ENCODE data around the gene RBM7. TPM values are rescaled to one million over a fixed set of nuclear protein-coding genes. Genes with fewer than 3 reads are reported as not detected.

Gene RBM7
- total and polyA plus RNA-seq, 2 of the 13 experiments (the other 11 are each of a cell fraction or from before 2014, with no cell fraction given), result 30.5 to 32.3 TPM

DNA sequence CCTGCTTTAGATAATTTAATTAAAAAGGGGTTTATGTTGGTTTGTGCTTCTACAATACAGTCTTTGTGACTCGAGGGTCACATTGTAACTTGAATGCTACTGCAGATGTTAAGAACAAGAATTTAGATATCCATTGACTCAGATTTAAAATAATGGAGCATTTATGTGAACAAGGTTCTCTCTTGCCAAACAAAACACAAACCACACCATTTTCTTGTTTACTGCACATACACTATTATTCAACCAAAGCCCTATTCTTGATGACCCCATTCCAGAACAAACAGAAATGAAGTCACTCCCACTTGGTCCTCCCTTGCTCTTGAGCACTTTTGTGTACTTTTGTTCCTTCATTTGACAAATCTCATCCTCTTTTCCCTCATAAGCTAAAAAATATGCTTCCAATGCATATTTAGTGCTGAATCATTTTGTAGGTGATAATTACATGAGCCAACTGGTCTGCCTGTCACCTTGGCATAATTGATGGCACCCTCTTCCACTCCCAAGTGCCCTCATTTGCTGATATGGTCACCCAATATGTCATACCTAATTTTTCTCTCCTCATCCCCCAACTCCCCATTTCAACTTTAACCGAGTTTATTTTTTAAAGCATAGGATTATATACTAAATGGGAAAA is 3.0 kb upstream of the RBM7 start (continued):
- TF ChIP-seq, protein P1, sequence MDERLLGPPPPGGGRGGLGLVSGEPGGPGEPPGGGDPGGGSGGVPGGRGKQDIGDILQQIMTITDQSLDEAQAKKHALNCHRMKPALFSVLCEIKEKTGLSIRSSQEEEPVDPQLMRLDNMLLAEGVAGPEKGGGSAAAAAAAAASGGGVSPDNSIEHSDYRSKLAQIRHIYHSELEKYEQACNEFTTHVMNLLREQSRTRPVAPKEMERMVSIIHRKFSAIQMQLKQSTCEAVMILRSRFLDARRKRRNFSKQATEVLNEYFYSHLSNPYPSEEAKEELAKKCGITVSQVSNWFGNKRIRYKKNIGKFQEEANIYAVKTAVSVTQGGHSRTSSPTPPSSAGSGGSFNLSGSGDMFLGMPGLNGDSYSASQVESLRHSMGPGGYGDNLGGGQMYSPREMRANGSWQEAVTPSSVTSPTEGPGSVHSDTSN (CRISPR knock-in tag; IDR thresholded peaks at IDR 0.05), result no peak
- TF ChIP-seq, protein P2, sequence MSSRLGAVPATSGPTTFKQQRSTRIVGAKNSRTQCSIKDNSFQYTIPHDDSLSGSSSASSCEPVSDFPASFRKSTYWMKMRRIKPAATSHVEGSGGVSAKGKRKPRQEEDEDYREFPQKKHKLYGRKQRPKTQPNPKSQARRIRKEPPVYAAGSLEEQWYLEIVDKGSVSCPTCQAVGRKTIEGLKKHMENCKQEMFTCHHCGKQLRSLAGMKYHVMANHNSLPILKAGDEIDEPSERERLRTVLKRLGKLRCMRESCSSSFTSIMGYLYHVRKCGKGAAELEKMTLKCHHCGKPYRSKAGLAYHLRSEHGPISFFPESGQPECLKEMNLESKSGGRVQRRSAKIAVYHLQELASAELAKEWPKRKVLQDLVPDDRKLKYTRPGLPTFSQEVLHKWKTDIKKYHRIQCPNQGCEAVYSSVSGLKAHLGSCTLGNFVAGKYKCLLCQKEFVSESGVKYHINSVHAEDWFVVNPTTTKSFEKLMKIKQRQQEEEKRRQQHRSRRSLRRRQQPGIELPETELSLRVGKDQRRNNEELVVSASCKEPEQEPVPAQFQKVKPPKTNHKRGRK (CRISPR knock-in tag; IDR thresholded peaks at IDR 0.05), result no peak

DNA sequence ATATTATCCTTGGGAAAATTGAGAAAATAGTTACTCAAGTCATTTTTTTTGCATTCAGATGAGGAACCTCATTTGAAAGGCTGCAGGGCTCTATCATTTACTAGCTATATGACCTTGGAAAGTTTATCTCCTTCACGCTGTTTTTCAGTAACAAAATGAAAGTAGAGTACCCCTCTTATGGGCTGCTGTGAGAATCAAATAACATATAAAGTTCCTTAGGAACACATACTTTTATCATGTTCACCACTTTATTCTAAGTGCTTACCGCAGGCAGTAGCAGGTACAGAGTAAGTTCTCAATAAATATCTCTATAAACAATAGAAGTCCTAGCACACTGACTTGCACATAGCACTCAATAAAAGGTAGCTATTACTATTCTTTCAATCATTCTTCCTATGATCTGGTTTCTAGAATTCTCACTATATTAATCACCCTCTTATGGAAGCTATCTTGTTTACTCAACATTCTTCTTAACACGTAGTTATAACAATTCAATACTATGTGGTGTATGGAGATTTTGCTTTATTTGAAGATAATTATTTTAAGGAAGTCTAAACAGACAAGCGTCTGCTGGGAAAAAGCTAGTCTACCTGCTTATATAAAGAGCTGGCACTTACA is 2.1 kb upstream of the RBM7 start:
- WGBS (ENCODE audit: low lambda C conversion rate), result 98% methylated on average over 4 of the region's 4 CpGs
- Histone ChIP-seq H3K4me2 (ENCODE audit: low read depth, low read length) (peak overlapping the region; percentile 97), H3K9ac (ENCODE audit: insufficient read depth, low read depth, low read length) (no peak overlapping the region), H2AFZ (ENCODE audit: low read length) (no peak overlapping the region), H3K9me3 (ENCODE audit: low read length) (no peaks in the 10 kb centered on the region), H4K20me1 (ENCODE audit: insufficient read depth, low read length) (no peaks in the 10 kb centered on the region), H3K4me1 (ENCODE audit: insufficient read depth, low read length) (peaks cover 37% of the 10 kb centered on the region), H3K79me2 (ENCODE audit: insufficient read depth, low read length) (peaks cover 43% of the 10 kb centered on the region), H3K27me3 (ENCODE audit: control insufficient read depth in 1 of 2, insufficient read depth in 2 of 2, low read length in 2 of 2) (peaks cover 0 to 3% of the 10 kb centered on the region in 2 experiments; a peak in 1 of 5 replicates), H3K4me3 (replicated peaks in 1 of 3; ENCODE audit: insufficient read depth in 1 of 3, low read depth in 2 of 3, low read length in 3 of 3) (no peak overlapping the region; a peak in 1 of 6 replicates), H3K27ac (ENCODE audit: extremely low read length, insufficient read depth, low read length) (no peak overlapping the region), H3K36me3 (replicated peaks in 1 of 2; ENCODE audit: control insufficient read depth in 1 of 2, insufficient read depth in 2 of 2, low read length in 2 of 2) (no peaks in the 10 kb centered on the region; a peak in 1 of 5 replicates)
- CTCF ChIA-PET (ENCODE audit: low intra/inter-chr PET ratio, low total read pairs), result no interaction called here
- no peak for FAIRE-seq
- POLR2A ChIA-PET, result no interaction called here
- in situ Hi-C loops (cut with HindIII; ENCODE audit: extremely low pct_ligation_motif_present, low pct_unique_long_range_greater_than_20kb) (no loop called here), intact Hi-C loops (cut with micrococcal nuclease; ENCODE audit: unreplicated experiment) (no loop called here)
- DNase-seq (ENCODE audit: low spot score), result no peak
- no peak for ATAC-seq
- no TSS peak for BruUV-seq (replicated peaks)
- TF ChIP-seq, protein P3, sequence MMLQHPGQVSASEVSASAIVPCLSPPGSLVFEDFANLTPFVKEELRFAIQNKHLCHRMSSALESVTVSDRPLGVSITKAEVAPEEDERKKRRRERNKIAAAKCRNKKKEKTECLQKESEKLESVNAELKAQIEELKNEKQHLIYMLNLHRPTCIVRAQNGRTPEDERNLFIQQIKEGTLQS (CRISPR knock-in tag; IDR thresholded peaks at IDR 0.05), result no peak
- TF ChIP-seq FOXK1 (CRISPR knock-in tag; IDR thresholded peaks at IDR 0.05; ENCODE audit: borderline replicate concordance, low read depth) (no peak), ZNF333 (CRISPR knock-in tag; IDR thresholded peaks at IDR 0.05; ENCODE audit: borderline replicate concordance) (no peak), ZNF30 (CRISPR knock-in tag; IDR thresholded peaks at IDR 0.05) (no peak)
- TF ChIP-seq, protein P4, sequence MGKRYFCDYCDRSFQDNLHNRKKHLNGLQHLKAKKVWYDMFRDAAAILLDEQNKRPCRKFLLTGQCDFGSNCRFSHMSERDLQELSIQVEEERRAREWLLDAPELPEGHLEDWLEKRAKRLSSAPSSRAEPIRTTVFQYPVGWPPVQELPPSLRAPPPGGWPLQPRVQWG (CRISPR knock-in tag; IDR thresholded peaks at IDR 0.05; ENCODE audit: borderline replicate concordance, low read depth), result no peak
- TF ChIP-seq, protein P5, sequence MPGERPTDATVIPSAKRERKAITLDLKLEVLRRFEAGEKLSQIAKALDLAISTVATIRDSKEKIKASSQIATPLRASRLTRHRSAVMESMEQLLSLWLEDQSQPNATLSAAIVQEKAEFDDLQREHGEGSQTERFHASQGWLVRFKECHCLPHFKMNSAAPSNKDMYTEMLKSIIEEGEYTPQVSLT (CRISPR knock-in tag; IDR thresholded peaks at IDR 0.05; ENCODE audit: borderline replicate concordance, low read depth), result no peak
- TF ChIP-seq, protein P6, sequence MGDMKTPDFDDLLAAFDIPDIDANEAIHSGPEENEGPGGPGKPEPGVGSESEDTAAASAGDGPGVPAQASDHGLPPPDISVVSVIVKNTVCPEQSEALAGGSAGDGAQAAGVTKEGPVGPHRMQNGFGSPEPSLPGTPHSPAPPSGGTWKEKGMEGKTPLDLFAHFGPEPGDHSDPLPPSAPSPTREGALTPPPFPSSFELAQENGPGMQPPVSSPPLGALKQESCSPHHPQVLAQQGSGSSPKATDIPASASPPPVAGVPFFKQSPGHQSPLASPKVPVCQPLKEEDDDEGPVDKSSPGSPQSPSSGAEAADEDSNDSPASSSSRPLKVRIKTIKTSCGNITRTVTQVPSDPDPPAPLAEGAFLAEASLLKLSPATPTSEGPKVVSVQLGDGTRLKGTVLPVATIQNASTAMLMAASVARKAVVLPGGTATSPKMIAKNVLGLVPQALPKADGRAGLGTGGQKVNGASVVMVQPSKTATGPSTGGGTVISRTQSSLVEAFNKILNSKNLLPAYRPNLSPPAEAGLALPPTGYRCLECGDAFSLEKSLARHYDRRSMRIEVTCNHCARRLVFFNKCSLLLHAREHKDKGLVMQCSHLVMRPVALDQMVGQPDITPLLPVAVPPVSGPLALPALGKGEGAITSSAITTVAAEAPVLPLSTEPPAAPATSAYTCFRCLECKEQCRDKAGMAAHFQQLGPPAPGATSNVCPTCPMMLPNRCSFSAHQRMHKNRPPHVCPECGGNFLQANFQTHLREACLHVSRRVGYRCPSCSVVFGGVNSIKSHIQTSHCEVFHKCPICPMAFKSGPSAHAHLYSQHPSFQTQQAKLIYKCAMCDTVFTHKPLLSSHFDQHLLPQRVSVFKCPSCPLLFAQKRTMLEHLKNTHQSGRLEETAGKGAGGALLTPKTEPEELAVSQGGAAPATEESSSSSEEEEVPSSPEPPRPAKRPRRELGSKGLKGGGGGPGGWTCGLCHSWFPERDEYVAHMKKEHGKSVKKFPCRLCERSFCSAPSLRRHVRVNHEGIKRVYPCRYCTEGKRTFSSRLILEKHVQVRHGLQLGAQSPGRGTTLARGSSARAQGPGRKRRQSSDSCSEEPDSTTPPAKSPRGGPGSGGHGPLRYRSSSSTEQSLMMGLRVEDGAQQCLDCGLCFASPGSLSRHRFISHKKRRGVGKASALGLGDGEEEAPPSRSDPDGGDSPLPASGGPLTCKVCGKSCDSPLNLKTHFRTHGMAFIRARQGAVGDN (CRISPR knock-in tag; IDR thresholded peaks at IDR 0.05), result no peak
- TF ChIP-seq, protein P7, sequence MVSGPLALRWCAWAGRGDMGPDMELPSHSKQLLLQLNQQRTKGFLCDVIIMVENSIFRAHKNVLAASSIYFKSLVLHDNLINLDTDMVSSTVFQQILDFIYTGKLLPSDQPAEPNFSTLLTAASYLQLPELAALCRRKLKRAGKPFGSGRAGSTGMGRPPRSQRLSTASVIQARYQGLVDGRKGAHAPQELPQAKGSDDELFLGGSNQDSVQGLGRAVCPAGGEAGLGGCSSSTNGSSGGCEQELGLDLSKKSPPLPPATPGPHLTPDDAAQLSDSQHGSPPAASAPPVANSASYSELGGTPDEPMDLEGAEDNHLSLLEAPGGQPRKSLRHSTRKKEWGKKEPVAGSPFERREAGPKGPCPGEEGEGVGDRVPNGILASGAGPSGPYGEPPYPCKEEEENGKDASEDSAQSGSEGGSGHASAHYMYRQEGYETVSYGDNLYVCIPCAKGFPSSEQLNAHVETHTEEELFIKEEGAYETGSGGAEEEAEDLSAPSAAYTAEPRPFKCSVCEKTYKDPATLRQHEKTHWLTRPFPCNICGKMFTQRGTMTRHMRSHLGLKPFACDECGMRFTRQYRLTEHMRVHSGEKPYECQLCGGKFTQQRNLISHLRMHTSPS (CRISPR knock-in tag; IDR thresholded peaks at IDR 0.05; ENCODE audit: low read depth), result no peak
